Testis (tissue), 2 donors: Measurements from ENCODE around the gene SH3PXD2B.

Experiments used
- POLR2A ChIP-seq: fragments of 450-650 bp; IDR thresholded peaks from one replicate; pipeline ENCODE4 v1.6.1; 2017; ENCODE audit warnings: antibody characterized with exemption, mild to moderate bottlenecking, moderate library complexity
- TF ChIP-seq, protein P1 (sequence below), 3 experiments: fragments of 450-650 bp in 2 of 3; fragments of 200-600 bp in 1 of 3; sonication (generic) in 1 of 3; IDR thresholded peaks; one replicate each; pipeline ENCODE4 v1.5.1; 2016 to 2019; ENCODE audit warnings: antibody characterized with exemption in 3 of 3, mild to moderate bottlenecking in 2 of 3, moderate library complexity in 1 of 3

DNA sequence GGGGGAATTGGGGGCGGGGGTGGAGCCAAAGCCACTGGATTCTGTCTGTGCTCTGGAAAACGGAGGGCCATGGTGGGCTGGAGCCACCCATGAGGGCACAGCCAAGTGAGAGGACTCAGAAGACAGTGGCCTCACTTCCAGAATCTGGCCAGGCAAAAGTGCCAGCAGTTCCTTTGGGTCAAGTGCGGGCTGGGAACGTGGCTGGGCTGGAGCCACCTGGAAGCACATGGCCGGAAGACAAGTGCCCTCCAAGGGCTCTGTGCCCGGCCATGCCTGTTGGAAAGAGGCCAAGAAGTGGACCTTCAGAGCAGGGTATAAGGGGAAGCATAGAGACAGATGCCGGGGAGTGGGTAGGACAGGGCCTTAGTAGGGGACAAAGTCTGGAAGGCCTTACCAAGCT is 11.7 kb upstream of the SH3PXD2B start:
- TF ChIP-seq, protein P1, sequence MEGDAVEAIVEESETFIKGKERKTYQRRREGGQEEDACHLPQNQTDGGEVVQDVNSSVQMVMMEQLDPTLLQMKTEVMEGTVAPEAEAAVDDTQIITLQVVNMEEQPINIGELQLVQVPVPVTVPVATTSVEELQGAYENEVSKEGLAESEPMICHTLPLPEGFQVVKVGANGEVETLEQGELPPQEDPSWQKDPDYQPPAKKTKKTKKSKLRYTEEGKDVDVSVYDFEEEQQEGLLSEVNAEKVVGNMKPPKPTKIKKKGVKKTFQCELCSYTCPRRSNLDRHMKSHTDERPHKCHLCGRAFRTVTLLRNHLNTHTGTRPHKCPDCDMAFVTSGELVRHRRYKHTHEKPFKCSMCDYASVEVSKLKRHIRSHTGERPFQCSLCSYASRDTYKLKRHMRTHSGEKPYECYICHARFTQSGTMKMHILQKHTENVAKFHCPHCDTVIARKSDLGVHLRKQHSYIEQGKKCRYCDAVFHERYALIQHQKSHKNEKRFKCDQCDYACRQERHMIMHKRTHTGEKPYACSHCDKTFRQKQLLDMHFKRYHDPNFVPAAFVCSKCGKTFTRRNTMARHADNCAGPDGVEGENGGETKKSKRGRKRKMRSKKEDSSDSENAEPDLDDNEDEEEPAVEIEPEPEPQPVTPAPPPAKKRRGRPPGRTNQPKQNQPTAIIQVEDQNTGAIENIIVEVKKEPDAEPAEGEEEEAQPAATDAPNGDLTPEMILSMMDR (IDR thresholded peaks at IDR 0.05): no peak
- no peak for TF ChIP-seq POLR2A
